HEK293 (cell line): ENCODE results near the gene FXYD6.
"Not testable (repeated sequence)": the region's sequence is repeated elsewhere in the genome, so short reads cannot be mapped to it uniquely, and the experiment has no call there.

ENCODE experiments used
- CTCF ChIA-PET: fragments of 350-600 bp; formaldehyde crosslinking; extraction: SDS; loops from one replicate; lab custom pipeline; 2021; ENCODE audit warnings: antibody characterized with exemption; lab: Yijun Ruan, JAX
- POLR2A ChIA-PET: fragments of 300-600 bp; formaldehyde crosslinking; extraction: SDS; loops from one replicate; lab custom pipeline; 2020; ENCODE audit warnings: antibody characterized with exemption, inconsistent platforms; lab: Yijun Ruan, JAX
- H3K27ac ChIP-seq: fragments of 200-500 bp; sonication (Bioruptor generic); 2 replicates; pipeline ENCODE4 v1.5.1; 2014; ENCODE audit warnings: low read depth, low read length, control low read depth, inconsistent platforms; ENCODE audit errors: extremely low read depth
- H3K36me3 ChIP-seq, 2 experiments: fragments of 200-500 bp in 1 of 2; sonication (Bioruptor generic) in 1 of 2; 1 replicate in 1 of 2; 2 replicates in 1 of 2; pipeline ENCODE4 v1.5.1; 2014 to 2017; ENCODE audit warnings: inconsistent platforms in 2 of 2, low read length in 2 of 2; ENCODE audit not compliant: control insufficient read depth in 2 of 2, insufficient read depth in 1 of 2
- H3K4me1 ChIP-seq: fragments of 200-500 bp; sonication (Bioruptor generic); 2 replicates; pipeline ENCODE4 v1.5.1; 2014; ENCODE audit warnings: mild to moderate bottlenecking, low read length, inconsistent platforms; ENCODE audit not compliant: control insufficient read depth, insufficient read depth
- H3K4me3 ChIP-seq: 2 replicates; pipeline ENCODE4 v1.5.1; 2011; ENCODE audit warnings: low read depth, mild to moderate bottlenecking, control low read depth, low read length, moderate library complexity
- H3K9me3 ChIP-seq: fragments of 200-500 bp; sonication (Bioruptor generic); 2 replicates; pipeline ENCODE4 v1.5.1; 2014; ENCODE audit warnings: low read depth, low read length, inconsistent platforms; ENCODE audit not compliant: control insufficient read depth, insufficient read depth
- ZBTB17 ChIP-seq: fragments of 450-650 bp; formaldehyde crosslinking; IDR thresholded peaks from 2 replicates; pipeline ENCODE4 v1.5.1; 2016; ENCODE audit warnings: missing biosample characterization, missing genetic modification characterization
- ZFP3 ChIP-seq: fragments of 450-650 bp; formaldehyde crosslinking; IDR thresholded peaks from 2 replicates; pipeline ENCODE4 v1.5.1; 2016; ENCODE audit warnings: low read depth, missing biosample characterization, missing genetic modification characterization
- ZNF202 ChIP-seq: fragments of 450-650 bp; formaldehyde crosslinking; IDR thresholded peaks from 2 replicates; pipeline ENCODE4 v1.5.1; 2016; ENCODE audit warnings: missing biosample characterization, missing genetic modification characterization, borderline replicate concordance
- ZNF510 ChIP-seq: fragments of 450-650 bp; formaldehyde crosslinking; IDR thresholded peaks from 2 replicates; pipeline ENCODE4 v1.5.1; 2018; ENCODE audit warnings: mild to moderate bottlenecking, missing genetic modification characterization, missing biosample characterization; ENCODE audit not compliant: insufficient replicate concordance
- ZNF624 ChIP-seq: fragments of 450-650 bp; formaldehyde crosslinking; IDR thresholded peaks from 2 replicates; pipeline ENCODE4 v1.5.1; 2017; ENCODE audit warnings: missing biosample characterization, missing genetic modification characterization
- ZNF777 ChIP-seq: fragments of 450-650 bp; formaldehyde crosslinking; IDR thresholded peaks from 2 replicates; pipeline ENCODE4 v1.5.1; 2017; ENCODE audit warnings: missing biosample characterization, missing genetic modification characterization, borderline replicate concordance
- TF ChIP-seq, protein P1 (sequence below): fragments of 450-650 bp; formaldehyde crosslinking; IDR thresholded peaks from 2 replicates; pipeline ENCODE4 v1.5.1; 2017; ENCODE audit warnings: missing biosample characterization, missing genetic modification characterization
- TF ChIP-seq, protein P2 (sequence below): fragments of 450-650 bp; formaldehyde crosslinking; IDR thresholded peaks from 2 replicates; pipeline ENCODE4 v1.5.1; 2016; ENCODE audit warnings: missing biosample characterization, missing genetic modification characterization
- TF ChIP-seq, protein P3 (sequence below): fragments of 450-650 bp; formaldehyde crosslinking; IDR thresholded peaks from 2 replicates; pipeline ENCODE4 v1.5.1; 2016; ENCODE audit warnings: missing biosample characterization, missing genetic modification characterization
- TF ChIP-seq, protein P4 (sequence below): fragments of 450-650 bp; formaldehyde crosslinking; IDR thresholded peaks from 2 replicates; pipeline ENCODE4 v1.5.0; 2017; ENCODE audit warnings: missing biosample characterization, missing genetic modification characterization, borderline replicate concordance
- TF ChIP-seq, protein P5 (sequence below): fragments of 450-650 bp; formaldehyde crosslinking; IDR thresholded peaks from 2 replicates; pipeline ENCODE4 v1.5.1; 2016; ENCODE audit warnings: missing biosample characterization, missing genetic modification characterization, low read depth
- TF ChIP-seq, protein P6 (sequence below): fragments of 450-650 bp; formaldehyde crosslinking; IDR thresholded peaks from 2 replicates; pipeline ENCODE4 v1.5.1; 2016; ENCODE audit warnings: missing biosample characterization, missing genetic modification characterization
- TF ChIP-seq, protein P7 (sequence below): fragments of 450-650 bp; formaldehyde crosslinking; IDR thresholded peaks from 2 replicates; pipeline ENCODE4 v1.5.1; 2016; ENCODE audit warnings: missing biosample characterization, missing genetic modification characterization

FXYD6 gene

DNA sequence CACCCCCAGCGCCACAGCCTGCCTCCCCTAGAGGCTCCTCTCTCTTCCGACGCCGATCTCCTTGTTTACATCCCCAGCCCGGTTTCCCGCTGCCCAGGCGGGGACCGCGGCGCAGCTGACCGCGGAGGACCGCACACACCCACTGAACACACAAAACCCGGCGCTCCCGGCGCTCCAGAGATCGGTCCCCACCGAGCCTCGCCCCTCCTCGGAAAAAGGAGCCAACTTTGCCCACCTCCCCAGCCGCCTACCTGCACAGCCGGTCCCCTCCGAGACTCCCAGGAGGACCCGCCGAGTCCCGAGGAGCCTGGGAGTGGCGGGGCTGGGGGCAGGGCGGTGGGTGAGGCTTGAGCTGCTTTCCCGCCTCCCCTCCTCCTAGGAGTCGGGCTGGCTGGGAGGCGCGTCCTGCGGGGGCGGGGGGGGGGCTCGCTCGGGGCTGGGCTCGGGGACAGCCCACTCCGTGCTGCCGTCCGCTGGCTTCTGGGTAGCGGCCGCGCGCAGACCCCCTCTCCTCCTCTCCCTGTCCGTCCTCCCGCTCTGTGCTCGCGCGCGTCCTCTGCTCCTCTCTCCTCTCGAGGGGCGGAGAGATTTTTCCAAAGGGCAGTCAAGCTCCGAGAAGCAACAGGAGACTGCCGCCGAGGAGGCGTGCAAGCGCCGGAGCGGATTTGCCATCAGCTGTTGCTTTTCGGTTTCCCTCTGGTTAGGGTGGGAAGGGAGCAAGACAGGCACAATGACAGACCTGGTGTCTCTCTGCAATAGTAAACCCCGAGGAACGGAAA lies at the start of gene FXYD6 (continued):
- TF ChIP-seq, protein P1, sequence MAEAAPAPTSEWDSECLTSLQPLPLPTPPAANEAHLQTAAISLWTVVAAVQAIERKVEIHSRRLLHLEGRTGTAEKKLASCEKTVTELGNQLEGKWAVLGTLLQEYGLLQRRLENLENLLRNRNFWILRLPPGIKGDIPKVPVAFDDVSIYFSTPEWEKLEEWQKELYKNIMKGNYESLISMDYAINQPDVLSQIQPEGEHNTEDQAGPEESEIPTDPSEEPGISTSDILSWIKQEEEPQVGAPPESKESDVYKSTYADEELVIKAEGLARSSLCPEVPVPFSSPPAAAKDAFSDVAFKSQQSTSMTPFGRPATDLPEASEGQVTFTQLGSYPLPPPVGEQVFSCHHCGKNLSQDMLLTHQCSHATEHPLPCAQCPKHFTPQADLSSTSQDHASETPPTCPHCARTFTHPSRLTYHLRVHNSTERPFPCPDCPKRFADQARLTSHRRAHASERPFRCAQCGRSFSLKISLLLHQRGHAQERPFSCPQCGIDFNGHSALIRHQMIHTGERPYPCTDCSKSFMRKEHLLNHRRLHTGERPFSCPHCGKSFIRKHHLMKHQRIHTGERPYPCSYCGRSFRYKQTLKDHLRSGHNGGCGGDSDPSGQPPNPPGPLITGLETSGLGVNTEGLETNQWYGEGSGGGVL (tag by site-specific recombination): peak; percentile 58

DNA sequence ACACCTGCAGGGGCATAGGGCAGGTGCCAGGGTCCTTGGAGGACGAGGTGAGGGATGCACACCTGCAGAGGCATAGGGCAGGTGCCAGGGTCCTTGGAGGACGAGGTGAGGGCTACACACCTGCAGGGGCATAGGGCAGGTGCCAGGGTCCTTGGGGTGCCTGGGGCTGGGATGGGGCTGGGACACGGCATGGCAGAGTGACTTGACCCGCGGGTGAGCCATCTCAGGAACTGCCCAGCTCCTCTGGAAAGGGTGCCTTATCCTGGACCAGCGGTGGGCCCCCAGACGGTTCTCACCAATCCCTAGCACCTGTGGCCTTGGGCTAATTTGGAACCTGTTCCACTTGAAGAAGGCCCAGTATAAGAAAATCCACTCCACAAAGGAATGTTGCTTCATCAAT lies 49.7 kb upstream of the FXYD6 start:
- POLR2A ChIA-PET, H3K4me1 ChIP-seq, H3K9me3 ChIP-seq, H3K4me3 ChIP-seq, H3K36me3 ChIP-seq, H3K27ac ChIP-seq: not testable (repeated sequence)
- CTCF ChIA-PET: interaction anchor here (0.6 to 2.0 kb wide), 3 partner anchors 11 to 561 kb away, joined by 4 to 5 read pairs (median 4); no protein-coding TSS in a partner anchor

DNA sequence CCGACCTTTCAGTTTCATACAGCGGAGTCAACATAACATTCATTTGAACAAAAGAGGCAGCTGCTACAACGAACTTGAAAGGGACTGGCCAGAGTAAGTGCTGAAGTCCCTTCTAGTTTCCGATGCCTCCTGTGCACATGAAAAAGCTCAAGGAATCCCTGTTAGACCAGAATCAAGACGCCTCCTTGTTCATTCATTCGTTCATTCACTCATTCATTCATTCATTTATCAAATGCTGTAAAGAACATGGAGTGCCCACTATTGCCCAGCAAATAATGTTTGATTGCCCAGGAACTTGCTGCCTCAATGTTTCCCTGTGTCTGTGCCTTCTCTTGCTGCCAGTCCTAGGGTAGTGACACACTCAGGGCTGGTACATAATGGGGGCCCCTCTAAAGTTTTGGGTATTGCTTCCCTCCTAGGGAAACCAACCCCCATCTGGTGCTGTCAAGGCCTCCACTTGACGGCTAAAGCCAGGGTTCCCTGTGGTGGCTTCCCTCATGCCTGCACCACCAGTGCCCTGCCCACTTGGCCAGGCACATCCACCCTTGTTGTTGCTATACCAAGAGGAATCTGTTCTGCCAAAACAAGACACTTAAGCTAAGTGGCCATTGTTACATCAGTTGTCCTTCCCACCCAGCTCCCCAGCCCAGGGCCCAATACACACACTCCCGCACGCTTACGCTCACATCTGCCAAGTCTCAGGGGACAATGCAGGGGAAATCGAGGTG lies 48.9 kb upstream of the FXYD6 start:
- H3K9me3 ChIP-seq: no peaks in the 10 kb centered on the region
- ChIA-PET CTCF (interaction anchor here (0.6 to 2.0 kb wide), 2 partner anchors 21 to 560 kb away, joined by 4 to 5 read pairs; no protein-coding TSS in a partner anchor), POLR2A (no interaction called here)
- TF ChIP-seq, protein P2, sequence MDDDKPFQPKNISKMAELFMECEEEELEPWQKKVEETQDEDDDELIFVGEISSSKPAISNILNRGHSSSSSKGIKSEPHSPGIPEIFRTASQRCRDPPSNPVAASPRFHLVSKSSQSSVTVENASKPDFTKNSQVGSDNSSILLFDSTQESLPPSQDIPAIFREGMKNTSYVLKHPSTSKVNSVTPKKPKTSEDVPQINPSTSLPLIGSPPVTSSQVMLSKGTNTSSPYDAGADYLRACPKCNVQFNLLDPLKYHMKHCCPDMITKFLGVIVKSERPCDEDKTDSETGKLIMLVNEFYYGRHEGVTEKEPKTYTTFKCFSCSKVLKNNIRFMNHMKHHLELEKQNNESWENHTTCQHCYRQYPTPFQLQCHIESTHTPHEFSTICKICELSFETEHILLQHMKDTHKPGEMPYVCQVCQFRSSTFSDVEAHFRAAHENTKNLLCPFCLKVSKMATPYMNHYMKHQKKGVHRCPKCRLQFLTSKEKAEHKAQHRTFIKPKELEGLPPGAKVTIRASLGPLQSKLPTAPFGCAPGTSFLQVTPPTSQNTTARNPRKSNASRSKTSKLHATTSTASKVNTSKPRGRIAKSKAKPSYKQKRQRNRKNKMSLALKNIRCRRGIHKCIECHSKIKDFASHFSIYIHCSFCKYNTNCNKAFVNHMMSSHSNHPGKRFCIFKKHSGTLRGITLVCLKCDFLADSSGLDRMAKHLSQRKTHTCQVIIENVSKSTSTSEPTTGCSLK (tag by site-specific recombination): no peak
- TF ChIP-seq ZFP3 (tag by site-specific recombination) (no peak), ZNF777 (tag by site-specific recombination) (no peak), ZNF202 (no peak), ZNF510 (tag by site-specific recombination) (no peak), ZNF624 (no peak), ZBTB17 (tag by site-specific recombination) (no peak)
- TF ChIP-seq, protein P3, sequence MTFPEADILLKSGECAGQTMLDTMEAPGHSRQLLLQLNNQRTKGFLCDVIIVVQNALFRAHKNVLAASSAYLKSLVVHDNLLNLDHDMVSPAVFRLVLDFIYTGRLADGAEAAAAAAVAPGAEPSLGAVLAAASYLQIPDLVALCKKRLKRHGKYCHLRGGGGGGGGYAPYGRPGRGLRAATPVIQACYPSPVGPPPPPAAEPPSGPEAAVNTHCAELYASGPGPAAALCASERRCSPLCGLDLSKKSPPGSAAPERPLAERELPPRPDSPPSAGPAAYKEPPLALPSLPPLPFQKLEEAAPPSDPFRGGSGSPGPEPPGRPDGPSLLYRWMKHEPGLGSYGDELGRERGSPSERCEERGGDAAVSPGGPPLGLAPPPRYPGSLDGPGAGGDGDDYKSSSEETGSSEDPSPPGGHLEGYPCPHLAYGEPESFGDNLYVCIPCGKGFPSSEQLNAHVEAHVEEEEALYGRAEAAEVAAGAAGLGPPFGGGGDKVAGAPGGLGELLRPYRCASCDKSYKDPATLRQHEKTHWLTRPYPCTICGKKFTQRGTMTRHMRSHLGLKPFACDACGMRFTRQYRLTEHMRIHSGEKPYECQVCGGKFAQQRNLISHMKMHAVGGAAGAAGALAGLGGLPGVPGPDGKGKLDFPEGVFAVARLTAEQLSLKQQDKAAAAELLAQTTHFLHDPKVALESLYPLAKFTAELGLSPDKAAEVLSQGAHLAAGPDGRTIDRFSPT (tag by site-specific recombination): no peak
- TF ChIP-seq, protein P4, sequence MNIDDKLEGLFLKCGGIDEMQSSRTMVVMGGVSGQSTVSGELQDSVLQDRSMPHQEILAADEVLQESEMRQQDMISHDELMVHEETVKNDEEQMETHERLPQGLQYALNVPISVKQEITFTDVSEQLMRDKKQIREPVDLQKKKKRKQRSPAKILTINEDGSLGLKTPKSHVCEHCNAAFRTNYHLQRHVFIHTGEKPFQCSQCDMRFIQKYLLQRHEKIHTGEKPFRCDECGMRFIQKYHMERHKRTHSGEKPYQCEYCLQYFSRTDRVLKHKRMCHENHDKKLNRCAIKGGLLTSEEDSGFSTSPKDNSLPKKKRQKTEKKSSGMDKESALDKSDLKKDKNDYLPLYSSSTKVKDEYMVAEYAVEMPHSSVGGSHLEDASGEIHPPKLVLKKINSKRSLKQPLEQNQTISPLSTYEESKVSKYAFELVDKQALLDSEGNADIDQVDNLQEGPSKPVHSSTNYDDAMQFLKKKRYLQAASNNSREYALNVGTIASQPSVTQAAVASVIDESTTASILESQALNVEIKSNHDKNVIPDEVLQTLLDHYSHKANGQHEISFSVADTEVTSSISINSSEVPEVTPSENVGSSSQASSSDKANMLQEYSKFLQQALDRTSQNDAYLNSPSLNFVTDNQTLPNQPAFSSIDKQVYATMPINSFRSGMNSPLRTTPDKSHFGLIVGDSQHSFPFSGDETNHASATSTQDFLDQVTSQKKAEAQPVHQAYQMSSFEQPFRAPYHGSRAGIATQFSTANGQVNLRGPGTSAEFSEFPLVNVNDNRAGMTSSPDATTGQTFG (tag by site-specific recombination): no peak
- TF ChIP-seq, protein P5, sequence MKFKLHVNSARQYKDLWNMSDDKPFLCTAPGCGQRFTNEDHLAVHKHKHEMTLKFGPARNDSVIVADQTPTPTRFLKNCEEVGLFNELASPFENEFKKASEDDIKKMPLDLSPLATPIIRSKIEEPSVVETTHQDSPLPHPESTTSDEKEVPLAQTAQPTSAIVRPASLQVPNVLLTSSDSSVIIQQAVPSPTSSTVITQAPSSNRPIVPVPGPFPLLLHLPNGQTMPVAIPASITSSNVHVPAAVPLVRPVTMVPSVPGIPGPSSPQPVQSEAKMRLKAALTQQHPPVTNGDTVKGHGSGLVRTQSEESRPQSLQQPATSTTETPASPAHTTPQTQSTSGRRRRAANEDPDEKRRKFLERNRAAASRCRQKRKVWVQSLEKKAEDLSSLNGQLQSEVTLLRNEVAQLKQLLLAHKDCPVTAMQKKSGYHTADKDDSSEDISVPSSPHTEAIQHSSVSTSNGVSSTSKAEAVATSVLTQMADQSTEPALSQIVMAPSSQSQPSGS: no peak
- TF ChIP-seq, protein P6, sequence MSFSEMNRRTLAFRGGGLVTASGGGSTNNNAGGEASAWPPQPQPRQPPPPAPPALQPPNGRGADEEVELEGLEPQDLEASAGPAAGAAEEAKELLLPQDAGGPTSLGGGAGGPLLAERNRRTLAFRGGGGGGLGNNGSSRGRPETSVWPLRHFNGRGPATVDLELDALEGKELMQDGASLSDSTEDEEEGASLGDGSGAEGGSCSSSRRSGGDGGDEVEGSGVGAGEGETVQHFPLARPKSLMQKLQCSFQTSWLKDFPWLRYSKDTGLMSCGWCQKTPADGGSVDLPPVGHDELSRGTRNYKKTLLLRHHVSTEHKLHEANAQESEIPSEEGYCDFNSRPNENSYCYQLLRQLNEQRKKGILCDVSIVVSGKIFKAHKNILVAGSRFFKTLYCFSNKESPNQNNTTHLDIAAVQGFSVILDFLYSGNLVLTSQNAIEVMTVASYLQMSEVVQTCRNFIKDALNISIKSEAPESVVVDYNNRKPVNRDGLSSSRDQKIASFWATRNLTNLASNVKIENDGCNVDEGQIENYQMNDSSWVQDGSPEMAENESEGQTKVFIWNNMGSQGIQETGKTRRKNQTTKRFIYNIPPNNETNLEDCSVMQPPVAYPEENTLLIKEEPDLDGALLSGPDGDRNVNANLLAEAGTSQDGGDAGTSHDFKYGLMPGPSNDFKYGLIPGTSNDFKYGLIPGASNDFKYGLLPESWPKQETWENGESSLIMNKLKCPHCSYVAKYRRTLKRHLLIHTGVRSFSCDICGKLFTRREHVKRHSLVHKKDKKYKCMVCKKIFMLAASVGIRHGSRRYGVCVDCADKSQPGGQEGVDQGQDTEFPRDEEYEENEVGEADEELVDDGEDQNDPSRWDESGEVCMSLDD (tag by site-specific recombination): no peak
- TF ChIP-seq, protein P7, sequence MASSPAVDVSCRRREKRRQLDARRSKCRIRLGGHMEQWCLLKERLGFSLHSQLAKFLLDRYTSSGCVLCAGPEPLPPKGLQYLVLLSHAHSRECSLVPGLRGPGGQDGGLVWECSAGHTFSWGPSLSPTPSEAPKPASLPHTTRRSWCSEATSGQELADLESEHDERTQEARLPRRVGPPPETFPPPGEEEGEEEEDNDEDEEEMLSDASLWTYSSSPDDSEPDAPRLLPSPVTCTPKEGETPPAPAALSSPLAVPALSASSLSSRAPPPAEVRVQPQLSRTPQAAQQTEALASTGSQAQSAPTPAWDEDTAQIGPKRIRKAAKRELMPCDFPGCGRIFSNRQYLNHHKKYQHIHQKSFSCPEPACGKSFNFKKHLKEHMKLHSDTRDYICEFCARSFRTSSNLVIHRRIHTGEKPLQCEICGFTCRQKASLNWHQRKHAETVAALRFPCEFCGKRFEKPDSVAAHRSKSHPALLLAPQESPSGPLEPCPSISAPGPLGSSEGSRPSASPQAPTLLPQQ: no peak
- H3K4me3 ChIP-seq: no peak overlapping the region
- H3K36me3 ChIP-seq: no peaks in the 10 kb centered on the region
- H3K4me1 ChIP-seq: no peaks in the 10 kb centered on the region
- H3K27ac ChIP-seq: no peak overlapping the region
